Fibroblast of skin of scalp (primary cell): ENCODE measurements around the gene EBF3.

Source experiments
- DNase-seq: peaks from one replicate; pipeline ENCODE4 v3.0.0-alpha.2; 2013

Gene EBF3

DNA sequence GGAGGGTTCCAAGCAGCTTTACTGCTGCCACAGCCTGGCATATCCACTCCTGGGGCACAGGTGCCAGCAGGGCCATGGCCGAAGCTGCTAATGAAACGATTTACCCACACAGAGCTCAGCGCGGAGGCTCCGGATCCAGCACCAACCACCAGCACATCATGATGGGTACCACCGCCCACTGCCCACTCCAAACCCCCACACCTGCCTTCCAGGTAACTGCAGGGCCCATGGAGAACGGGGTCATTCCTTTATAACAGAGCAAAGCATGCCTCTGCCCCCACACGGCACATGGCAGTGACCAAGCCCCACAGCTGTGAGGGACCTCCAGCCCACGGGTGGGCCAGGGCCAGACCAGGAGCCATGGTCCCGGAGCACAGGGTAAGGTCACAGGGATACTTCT, 53.2 kb downstream of the EBF3 start:
- DNase-seq = no peak

DNA sequence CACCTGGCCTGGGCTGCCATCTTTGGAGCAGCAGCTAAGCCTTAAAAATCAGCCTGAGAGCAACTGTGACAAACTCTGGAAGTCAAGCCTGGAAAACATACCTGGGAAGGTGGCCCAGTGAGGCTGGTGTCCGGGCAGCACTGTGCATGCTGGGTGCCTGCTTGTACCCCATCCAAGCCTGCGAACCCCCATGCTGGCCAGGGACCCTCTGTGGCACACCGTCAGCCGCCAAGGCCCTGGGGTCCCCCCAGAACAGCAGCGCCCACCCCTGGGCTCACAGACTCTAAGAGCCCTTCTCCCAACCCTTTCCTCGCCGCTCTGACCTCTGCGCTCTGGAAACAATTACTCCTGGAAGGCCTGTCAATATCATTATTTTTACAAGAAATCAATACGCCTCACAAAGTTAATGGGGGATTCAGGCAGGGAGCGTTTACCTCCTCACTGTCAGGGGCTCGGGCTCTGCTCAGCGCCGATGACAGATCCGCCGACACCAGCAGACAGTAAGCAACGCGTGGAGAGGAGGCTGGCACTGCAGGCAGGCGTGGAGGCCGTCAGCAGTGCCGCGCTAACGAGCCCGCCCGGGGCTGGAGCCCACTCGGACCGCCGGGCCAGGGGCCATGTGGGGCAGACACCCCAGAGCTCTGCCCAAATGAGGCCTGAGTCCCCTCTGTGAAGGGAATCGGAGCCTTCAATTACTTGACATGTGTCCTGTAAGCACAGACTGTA, 54.4 kb downstream of the EBF3 start:
- no peak for DNase-seq

DNA sequence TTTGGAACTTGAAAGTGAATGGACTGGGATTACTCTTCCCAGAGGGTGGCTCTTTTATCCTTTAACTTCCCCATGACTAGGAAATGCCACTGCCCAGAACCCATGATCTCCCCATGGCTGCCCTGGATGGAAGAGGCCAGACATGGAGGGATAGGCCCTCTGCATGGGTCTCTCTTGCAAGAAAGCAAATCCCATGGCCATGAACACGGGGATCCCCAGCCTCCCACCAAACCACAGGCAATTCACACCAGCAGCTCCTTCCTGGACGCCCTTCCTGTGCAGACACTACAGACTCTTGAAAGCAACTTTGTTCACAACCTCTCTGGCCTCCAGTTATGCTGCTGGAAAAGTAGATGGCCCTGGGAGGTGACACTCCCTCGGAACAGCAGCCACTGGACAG, 55.0 kb downstream of the EBF3 start:
- no peak for DNase-seq

- DNase-seq = no peak
Observed at GRCh38 chr10:129908406-129908805, 55.7 kb downstream of the EBF3 start.

- DNase-seq = no peak
Observed at GRCh38 chr10:129905553-129905952, 58.5 kb downstream of the EBF3 start.

DNA sequence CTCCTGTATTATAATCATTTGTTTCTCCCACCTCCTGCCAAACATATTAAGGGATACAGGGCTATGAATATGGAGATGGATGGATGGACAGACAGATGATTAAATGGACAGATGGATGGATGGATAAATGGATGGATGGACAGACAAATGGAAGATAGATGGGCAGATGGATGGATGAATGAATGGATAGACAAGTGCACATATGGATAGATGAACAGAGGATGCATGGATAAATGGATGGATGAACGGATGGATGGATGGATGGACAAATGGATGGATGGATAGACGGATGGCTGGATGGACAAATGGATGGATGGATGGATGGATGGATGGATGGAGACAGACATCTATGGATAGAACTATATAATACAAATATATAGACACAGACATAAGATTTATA, 59.8 kb downstream of the EBF3 start:
- no peak for DNase-seq

GRCh38 chr10:129901389-129902006, 62.6 kb downstream of the EBF3 start:
- DNase-seq = no peak

GRCh38 chr10:129900825-129901224, 63.2 kb downstream of the EBF3 start:
- no peak for DNase-seq

GRCh38 chr10:129899276-129900130, 64.6 kb downstream of the EBF3 start:
- no peak for DNase-seq

DNA sequence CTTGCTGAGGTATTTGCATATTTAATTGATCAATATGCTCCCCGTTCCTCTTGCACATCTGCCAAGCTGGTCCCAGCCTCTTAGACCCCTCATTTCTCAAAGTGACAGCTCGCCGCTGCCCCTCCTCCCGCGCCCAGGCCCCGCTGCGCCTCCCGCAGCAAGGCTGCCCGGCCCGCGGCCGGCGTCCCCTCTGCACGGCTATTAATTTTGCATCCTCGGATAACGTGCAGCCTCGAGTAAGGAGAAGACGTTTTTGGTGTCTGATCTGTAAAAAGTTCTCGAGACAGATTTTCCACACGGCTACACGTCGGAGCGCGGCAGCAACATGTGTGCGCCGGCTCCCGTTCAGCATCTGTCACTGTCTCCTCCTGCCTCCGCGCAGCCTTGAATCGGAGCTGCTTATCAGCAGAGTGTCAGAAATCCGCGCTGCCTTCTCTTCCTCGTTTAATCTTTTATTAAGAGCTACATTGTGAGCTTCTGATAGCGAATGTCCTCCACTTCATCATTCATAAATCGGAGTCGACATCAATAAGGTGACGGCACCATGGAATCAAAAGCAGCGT, 65.3 kb downstream of the EBF3 start:
- no peak for DNase-seq

- no peak for DNase-seq
Observed at GRCh38 chr10:129897871-129898626, 66.0 kb downstream of the EBF3 start.

DNA sequence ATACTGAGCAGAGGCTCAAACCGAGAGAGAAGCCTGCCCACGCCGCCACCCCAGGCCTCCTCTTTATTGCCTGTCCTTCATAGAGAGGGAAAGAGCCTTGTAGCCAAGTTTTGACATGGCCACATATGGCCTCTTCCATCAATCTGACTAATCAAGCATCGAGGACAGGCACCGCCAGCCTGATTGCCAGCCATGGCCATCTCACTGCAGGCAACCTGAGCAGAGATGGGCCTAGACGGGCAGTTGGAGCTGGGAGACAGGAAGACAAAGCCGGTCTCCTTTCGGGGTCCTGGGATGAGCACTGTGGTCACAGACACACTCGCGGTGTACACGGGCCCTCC, 67.2 kb downstream of the EBF3 start:
- no peak for DNase-seq

- DNase-seq = no peak
Observed at GRCh38 chr10:129896136-129896859, 67.8 kb downstream of the EBF3 start.

- no peak for DNase-seq
Observed at GRCh38 chr10:129895811-129896135, 68.3 kb downstream of the EBF3 start.

- no peak for DNase-seq
Observed at GRCh38 chr10:129894698-129895097, 69.4 kb downstream of the EBF3 start.

DNA sequence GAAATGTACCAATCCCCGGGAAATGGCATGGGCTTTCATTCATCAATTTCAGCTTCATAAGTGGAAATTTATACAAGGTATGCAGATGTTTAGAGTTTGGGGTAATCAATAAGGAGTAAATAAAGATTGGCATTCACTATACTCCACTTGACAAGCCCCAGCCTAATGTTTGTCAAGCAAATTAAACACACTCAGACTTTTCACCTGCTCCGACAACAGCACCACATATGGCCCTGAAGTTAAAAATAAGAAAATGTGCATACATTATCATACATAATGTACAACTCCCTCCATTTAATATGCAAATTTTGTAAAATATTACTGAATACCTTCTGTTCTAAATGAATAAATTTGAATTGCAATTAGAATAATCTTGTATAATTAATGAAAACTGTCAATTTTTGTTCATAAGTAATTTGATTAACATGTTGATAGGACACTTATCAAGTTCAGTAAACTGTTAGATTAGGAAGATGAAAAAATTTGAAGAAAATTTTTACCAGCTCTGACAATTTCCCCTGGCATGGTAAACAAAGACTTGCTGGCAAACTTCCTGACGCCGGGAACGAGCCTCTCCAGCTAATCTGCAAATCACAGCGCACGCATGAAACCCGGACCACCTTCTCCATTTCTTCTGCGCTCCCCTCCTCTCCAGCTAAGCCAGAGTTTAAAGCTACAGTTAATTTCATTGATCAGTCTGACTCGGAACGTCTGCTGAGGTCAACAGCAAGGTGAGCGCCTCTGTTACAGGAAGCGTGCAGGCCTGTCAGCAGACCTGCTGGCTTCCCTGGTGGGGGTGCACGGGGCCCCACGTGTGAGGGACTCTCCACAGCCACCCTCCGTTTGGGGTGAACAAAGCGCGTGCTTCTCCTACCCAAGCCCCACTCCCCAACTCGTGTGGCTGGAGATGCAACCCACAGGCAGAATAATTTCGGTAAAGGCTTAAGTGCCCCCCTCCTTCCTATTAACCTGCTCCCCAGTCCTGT, 70.7 kb downstream of the EBF3 start:
- no peak for DNase-seq

DNA sequence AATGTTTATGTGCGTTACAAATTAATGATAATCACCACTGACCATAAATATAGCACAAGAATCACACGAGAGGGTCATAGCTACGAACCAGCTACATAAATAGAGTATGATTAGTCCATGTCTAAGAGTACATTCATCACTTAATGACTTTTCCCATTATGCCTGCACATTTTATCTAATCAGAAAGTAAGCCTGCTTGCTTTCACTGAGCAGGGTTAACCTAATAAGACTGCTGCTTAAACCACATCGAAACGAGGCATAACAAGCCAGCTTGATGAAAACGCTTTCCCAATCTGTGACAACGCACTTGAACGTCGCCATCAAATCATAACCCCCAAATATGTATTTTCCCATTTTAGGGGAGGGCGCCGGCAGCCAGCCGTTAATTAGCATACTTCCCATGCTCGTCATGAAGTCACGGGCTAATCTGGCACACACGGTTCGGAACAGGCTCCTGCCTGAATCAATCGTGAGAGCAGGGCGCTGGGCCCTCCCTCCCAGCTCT, 71.5 kb downstream of the EBF3 start:
- DNase-seq = no peak

DNA sequence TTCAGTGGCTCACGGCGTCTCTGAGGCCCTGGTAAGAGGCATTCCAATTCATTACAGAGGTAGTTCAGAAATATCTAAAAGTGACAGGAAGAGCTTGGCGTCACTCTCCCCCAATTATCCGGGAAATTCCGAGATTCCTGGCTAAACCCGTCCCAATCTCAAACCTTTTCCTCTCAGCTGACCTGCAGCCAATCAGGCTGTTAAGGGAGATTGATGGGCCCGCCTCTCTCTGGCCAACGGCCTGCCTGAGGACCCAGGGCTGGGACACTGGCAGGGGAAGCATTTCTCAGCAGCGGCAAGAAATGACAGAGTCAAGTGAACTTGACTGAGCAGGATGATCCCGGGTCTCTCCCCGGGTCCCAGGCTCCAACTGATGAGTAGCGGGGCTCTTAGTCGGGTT, 72.3 kb downstream of the EBF3 start:
- no peak for DNase-seq

DNA sequence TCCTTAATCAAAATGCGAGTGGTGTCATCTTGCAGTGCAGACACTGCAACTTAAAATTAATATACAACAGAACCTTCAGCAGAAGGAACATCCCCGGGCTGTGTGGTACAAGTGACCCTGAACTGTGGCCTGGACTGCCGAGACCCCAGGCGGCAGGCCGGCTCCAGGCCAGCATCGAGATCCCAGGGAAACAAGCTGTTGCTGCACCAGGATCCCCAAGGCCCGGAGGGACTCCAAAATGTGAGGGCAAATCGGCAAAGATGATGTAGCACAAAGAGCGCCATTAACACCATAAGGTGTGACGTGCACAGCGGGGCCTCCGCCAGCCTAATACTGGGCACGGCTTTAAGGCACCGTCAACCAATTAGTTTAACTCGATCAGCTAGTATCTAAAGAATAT, 73.9 kb downstream of the EBF3 start:
- no peak for DNase-seq

DNA sequence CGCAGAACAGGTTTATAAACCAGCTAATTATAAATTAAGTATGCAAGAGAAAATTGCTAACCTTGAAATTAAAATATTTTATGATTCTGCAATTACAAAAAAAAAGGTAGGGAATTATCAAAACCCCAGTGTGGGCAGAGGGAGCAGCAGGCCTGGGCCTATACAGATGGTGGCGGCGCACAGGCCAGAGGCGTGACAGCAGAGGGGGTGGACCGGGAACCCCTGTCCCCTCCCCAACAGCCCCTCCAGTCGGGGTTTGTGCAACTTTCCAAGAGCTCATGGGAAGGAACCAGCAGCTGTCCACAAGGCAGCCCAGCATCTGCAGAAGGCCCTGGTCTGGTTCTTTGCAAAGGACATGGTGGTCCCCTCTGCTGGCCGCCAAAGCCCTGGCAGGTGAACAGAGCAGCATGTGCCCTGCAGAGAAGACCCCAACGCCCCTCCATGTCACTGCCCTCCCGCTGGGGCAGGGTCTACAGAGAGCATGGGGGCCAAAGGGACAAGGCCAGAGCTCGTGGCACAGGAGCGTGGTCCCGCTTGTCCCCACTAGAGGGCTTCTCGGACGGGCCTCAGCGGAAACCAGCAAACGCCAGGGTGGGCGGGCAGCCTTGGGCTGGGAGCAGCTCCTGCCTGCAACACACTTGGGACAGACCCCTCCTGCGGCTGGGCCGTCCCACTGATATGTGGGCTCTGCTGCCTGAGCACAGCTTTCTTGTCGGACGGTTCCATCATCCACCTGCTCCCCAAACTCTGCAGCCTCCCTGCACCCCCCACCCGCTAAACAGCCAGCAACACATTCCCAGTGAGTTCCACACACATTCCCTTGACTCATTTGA, 75.1 kb downstream of the EBF3 start:
- peak; percentile 43 for DNase-seq
